ENCODE measurements around the gene MSI1.
"Not testable (repeated sequence)": the region's sequence is repeated elsewhere in the genome, so short reads cannot be mapped to it uniquely, and the experiment has no call there.

MSI1 gene

GRCh38 chr12:120357104-120357503, 11.9 kb downstream of the MSI1 start:
- no peak for DNase-seq (ENCODE audit: low spot score)

DNA sequence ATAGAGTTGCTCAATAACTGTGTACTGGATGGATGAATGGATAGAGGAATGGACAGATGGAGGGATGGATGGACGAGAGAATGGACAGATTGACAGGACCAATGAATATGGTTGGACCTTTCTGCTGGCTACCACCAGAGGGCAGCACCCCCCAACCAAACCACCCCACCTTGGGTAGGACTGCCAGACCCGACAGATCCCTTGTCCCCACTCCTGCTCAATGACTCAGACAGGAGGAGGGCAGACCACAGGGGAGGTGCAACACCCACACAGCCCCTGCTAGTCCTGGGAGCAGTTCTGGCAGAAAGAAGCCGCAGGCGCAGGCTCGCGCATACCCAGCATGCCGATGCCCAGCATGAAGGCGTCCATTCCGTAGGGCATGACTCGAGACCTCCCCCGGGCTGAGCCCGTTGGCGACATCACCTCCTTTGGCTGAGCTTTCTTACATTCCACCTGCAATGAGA, 12.4 kb downstream of the MSI1 start:
- peak; percentile 59 for DNase-seq (ENCODE audit: low spot score)

- no peak for DNase-seq (ENCODE audit: low spot score)
Measured at GRCh38 chr12:120353556-120354317, 15.2 kb downstream of the MSI1 start.

DNA sequence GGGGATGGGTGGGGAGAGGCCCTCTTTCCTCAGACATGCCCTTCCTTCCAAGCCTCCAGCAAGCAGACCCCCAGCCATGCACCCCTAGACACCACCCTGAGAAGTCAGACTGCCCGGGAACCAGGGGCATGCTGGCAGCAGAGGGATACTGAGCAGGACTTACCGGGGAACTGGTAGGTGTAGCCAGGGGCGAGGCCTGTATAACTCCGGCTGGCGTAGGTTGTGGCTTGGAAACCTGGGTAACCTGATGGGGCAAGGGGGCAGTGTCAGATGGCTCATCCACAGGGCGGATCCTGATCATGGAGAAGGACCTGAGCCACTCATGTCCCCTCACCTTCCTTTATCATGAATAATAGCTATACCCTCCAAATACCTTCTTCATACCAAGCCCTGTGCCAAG, 15.8 kb downstream of the MSI1 start:
- DNase-seq (ENCODE audit: low spot score): no peak

DNA sequence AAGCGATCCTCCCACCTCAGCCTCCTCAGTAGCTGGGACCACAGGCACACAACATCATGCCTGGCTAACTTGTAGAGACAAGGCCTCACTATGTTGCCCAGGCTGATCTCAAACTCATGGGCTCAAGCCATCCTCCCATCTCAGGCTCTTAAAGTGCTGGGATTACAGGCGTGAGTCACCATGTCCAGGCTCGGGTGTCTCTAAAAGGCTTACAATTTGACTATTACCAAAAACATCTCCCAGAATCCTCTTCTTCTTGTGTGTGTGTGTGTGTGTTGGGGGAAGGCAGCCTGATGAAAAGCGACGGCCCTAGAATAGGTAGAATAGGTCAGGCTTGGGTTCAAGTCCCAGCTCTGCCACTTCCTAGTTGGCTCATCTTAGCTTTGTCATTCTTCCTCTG, 16.8 kb downstream of the MSI1 start:
- no peak for DNase-seq (ENCODE audit: low spot score)

- DNase-seq (ENCODE audit: low spot score): no peak
Measured at GRCh38 chr12:120350576-120351350, 18.2 kb downstream of the MSI1 start.

DNA sequence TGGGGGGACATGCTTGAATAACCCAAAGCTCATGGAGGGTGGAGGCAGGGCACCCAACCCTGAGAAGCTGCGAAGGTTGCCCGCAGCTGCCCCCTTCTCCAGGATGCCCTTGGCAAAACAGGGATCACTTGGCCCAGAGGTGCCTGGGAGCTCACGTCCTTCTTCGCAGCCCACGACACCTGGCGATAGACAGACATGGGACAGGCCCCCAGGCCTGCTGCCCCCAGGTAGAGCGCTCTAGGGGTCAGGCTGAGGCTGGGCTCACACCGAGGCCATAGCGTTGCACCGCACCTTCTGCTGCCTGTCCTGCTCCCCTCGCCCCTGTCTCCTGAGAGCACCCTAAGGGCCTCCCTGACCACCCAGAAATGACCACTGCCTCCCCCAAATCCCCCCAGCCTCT, 21.2 kb downstream of the MSI1 start:
- no peak for DNase-seq (ENCODE audit: low spot score)

DNA sequence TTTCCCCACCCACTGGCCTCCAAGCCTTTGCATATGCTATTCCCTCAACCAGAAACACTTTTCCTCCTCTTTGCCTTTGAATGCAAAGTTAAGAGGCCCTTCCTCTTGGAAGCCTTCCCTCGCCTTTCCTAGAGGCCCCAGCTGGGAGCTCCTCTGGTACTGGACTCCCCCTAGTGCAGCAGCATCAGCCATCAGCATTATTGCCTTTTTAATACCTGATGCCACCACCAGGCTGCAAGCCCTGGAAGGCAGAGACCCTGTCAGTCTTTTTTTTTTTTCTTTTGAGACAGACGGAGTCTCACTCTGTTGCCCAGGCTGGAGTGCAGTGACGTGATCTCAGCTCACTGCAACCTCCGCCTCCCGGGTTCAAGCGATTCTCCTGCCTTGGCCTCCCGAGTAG, 22.3 kb downstream of the MSI1 start:
- DNase-seq (ENCODE audit: low spot score): no peak

- DNase-seq (ENCODE audit: low spot score): no peak
Measured at GRCh38 chr12:120346031-120346430, 22.9 kb downstream of the MSI1 start.

DNA sequence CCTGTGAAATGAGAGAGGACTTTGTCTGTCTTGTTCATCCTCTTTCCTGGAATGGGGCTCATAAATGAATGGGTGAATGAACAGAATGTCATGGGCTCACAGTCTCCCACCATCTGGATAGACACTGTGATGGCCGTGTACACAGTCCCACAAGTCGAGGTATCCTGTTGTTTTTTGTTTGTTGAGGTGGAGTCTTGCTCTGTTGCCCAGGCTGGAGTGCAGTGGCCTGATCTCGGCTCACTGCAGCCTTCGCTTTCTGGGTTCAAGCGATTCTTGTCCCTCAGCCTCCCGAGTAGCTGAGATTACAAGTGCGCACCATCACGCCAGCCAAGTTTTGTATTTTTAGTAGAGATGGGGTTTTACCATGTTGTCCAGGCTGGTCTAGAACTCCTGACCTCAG, 25.3 kb downstream of the MSI1 start:
- no peak for DNase-seq (ENCODE audit: low spot score)

DNA sequence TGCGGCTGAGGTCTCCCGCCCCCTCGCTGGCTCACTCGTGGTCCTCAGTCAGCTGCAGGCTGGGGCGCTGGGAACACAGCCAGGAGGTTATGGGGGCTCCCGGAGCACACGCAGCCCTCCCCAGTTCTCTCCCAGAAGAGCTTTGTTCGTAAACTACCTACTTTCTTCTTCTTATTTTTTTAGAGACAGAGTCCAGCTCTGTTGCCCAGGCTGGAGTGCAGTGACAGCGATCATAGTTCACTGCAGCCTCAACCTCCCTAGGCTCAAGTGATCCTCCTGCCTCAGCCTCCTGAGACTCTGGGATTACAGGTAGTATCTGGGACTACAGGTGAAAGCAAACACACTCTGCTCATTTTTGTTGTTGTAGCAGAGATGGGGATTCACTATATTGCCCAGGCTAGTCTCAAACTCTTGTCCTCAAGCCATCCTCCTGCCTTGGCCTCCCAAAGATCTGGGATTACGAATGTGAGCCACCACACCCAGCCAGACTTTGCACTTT, 25.9 kb downstream of the MSI1 start:
- no peak for DNase-seq (ENCODE audit: low spot score)

GRCh38 chr12:120342175-120343038, 26.6 kb downstream of the MSI1 start:
- no peak for DNase-seq (ENCODE audit: low spot score)

- no peak for DNase-seq (ENCODE audit: low spot score)
Measured at GRCh38 chr12:120339256-120339655, 29.7 kb downstream of the MSI1 start.

DNA sequence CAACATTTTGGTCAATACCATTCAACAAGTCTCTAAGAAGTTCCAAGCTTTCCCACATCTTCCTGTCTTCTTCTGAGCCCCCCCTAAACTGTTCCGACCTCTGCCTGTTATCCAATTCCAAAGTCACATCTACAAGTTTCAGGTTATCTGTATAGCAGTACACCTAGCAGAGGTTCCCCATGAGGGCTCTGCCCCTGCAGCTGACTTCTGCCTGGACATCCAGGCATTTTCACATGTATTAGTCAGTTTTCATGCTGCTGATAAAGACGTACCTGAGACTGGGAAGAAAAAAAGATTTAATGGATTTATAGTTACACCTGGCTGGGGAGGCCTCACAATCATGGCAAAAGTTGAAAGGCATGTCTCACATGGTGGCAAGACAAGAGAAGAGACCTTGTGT, 31.2 kb downstream of the MSI1 start:
- DNase-seq (ENCODE audit: low spot score): no peak

GRCh38 chr12:120336392-120336791, 32.6 kb downstream of the MSI1 start:
- DNase-seq (ENCODE audit: low spot score): not testable (repeated sequence)

DNA sequence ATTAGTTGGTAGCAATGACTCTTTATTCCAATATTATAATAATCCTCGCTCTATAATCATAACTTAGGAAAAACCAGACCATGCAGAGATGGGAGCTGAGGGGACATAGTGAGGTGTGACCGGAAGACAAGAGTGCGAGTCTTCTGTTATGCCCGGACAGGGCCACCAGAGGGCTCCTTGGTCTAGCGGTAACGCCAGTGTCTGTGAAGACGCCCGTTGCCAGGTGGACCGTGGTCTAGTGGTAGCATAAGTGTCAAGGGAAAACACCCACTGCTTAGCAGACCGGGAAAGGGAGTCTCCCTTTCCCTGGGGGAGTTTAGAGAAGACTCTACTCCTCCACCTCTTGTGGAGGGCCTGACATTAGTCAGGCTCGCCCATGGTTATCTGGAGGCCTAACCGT, 33.5 kb downstream of the MSI1 start:
- not testable (repeated sequence) for DNase-seq (ENCODE audit: low spot score)

DNA sequence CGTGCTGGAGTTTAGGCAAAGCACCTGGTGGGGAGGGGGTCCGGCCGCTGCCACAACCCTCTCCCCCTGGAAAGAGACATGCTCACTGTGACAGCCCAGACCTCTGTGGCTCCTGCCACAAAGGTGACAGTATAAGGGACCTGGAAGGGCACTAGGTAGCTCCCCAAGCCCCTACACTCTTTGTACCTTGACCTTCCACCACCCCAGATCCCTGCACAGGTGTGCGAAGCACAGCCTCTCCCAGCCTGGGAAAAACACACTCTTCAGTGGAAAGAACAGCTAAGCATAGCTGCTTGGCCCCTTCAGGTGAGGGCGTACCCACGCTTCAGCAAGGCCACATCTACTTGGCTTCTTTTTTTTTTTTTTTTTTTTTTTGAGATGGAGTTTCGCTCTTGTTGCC, 36.4 kb downstream of the MSI1 start:
- DNase-seq (ENCODE audit: low spot score): no peak

DNA sequence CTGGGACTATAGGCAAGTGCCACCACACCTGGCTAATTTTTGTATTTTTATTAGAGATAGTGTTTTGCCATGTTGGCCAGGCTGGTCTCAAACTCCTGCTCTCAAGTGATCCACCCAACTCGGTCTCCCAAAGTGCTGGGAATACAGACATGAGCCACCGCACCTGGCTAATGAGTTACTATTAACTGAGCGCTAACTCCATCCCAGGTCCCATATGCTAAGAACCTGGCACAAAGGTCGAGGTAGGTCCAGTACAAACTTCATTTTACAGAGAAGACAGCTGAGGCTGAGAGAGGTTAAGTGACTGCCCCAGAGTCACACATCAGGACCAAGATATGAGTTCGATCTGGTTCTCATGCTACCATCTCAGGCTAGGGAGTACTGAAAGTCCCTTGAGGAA, 36.9 kb downstream of the MSI1 start:
- DNase-seq (ENCODE audit: low spot score): no peak

- no peak for DNase-seq (ENCODE audit: low spot score)
Measured at GRCh38 chr12:120331390-120331789, 37.6 kb downstream of the MSI1 start.

GRCh38 chr12:120328228-120328627, 40.7 kb downstream of the MSI1 start:
- no peak for DNase-seq (ENCODE audit: low spot score)

GRCh38 chr12:120327593-120327992, 41.4 kb downstream of the MSI1 start, which contains the start of gene PLA2G1B:
TSS of gene PLA2G1B (minus strand) at chr12:120327779. CDS start at chr12:120327753, 26 bp downstream.
- no peak for DNase-seq (ENCODE audit: low spot score)

DNA sequence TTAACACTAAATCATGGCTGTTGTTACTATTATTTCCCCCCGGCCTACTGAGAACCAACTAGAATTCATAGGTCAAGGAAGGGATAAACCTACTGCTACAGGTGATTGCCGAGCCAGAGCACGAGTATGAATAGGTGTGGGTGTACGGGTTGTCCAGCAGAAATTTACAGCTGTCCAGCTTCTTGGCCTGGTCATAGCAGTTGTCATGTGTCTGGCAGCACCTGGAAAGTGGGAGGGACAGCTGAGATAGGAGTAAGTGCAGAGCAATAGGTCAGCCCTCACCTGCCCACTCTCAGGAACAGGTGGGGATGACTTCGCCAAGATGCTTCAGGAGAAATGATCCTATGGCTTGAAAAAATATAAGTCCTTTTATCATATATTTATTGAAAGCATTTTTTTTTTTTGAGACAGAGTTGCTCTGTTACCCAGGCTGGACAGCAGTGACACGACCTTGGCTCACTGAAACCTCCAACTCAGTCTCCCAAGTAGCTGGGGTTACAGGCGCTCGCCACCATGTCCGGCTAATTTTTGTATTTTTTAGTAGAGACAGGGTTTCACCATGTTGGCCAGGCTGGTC, 44.0 kb downstream of the MSI1 start:
- DNase-seq (ENCODE audit: low spot score): no peak

All from putamen (tissue), 1 donor.